ENCODE measurements around the gene PADI6.

The PADI6 gene

GRCh38 chr1:17433261-17433660 lies 61.3 kb downstream of the PADI6 start:
- no peak for TF ChIP-seq CTCF (IDR thresholded peaks at IDR 0.05; ENCODE audit: insufficient read depth, low read depth, low read length, missing control alignments)
- H3K4me3 ChIP-seq (ENCODE audit: low read depth, low read length), result no peak overlapping the region
- no peak for DNase-seq (ENCODE audit: low read depth)

- DNase-seq (ENCODE audit: low read depth), result no peak
- no peak overlapping the region for H3K4me3 ChIP-seq (ENCODE audit: low read depth, low read length)
- TF ChIP-seq CTCF (IDR thresholded peaks at IDR 0.05; ENCODE audit: insufficient read depth, low read depth, low read length, missing control alignments), result no peak
Observed at GRCh38 chr1:17434016-17434415, 62.0 kb downstream of the PADI6 start.

GRCh38 chr1:17434601-17435000 lies 62.6 kb downstream of the PADI6 start:
- H3K4me3 ChIP-seq (ENCODE audit: low read depth, low read length), result no peak overlapping the region
- DNase-seq (ENCODE audit: low read depth), result no peak

GRCh38 chr1:17436380-17437174 lies 64.6 kb downstream of the PADI6 start:
- peak overlapping the region; percentile 91 for H3K4me3 ChIP-seq (ENCODE audit: low read depth, low read length)
- no peak for DNase-seq (ENCODE audit: low read depth)

More at GRCh38 chr1:17434601-17435000, 62.6 kb downstream of the PADI6 start:
- no peak for TF ChIP-seq CTCF (IDR thresholded peaks at IDR 0.05; ENCODE audit: insufficient read depth, low read depth, low read length, missing control alignments)

GRCh38 chr1:17437260-17437579 lies 65.2 kb downstream of the PADI6 start:
- no peak for DNase-seq (ENCODE audit: low read depth)
- peak overlapping the region; percentile 91 for H3K4me3 ChIP-seq (ENCODE audit: low read depth, low read length)
- TF ChIP-seq CTCF (IDR thresholded peaks at IDR 0.05; ENCODE audit: insufficient read depth, low read depth, low read length, missing control alignments), result no peak

More at GRCh38 chr1:17436380-17437174, 64.6 kb downstream of the PADI6 start:
- no peak for TF ChIP-seq CTCF (IDR thresholded peaks at IDR 0.05; ENCODE audit: insufficient read depth, low read depth, low read length, missing control alignments)

GRCh38 chr1:17437580-17438317 lies 65.8 kb downstream of the PADI6 start:
- peak; percentile 68 for DNase-seq (ENCODE audit: low read depth)
- H3K4me3 ChIP-seq (ENCODE audit: low read depth, low read length), result peak overlapping the region; percentile 91
- TF ChIP-seq CTCF (IDR thresholded peaks at IDR 0.05; ENCODE audit: insufficient read depth, low read depth, low read length, missing control alignments), result no peak

Data from GM12865 (cell line).